GM19463 (cell line): ENCODE results near the gene ARV1.

Source experiments
- ATAC-seq: cut with Tn5 transposase; IDR thresholded peaks from one replicate; pipeline ENCODE4 v1.9.1; 2021; ENCODE audit warnings: mild to moderate bottlenecking, moderate library complexity; ENCODE audit not compliant: unreplicated experiment

Gene ARV1

DNA sequence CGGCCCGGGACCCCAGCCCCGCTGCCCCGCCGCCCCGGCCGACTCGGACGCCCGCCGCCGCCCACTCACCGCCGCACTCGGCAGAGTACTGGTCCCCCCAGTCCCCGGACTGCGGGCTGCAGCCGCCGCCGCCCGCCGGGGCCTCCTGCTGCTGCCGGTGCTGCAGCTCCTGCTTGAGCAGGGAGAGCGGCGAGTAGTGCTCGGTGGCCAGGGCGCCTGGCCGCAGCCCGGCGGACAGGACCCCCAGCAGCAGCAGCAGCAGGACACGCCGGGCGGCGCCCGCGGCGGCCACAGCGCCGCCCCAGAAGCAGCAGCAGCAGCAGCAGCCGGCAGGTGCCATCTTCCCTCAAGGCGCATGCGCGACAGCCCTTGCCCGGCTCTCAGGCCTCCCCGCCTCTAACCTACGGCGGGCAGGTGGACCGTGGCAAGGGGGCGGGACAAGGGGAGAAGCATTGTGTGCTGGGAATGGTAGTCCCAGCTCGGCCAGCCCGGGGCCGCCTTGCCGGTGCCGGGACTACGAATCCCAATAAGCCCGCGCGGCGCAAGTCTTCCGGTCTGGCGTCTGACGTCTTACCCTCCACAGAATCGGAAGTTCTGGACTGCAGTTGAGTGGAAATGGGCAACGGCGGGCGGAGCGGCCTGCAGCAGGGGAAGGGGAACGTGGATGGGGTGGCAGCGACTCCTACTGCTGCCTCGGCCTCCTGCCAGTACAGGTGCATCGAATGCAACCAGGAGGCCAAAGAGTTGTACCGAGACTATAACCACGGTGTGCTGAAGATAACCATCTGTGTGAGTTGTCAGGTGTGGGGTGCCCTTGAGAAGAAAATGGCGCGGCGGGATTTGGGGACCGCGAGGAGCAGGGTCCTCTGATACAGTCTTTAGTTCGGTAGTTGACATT lies at the start of gene ARV1, which contains the start of gene TTC13:
Gene ARV1, plus strand, starts transcription at position 604 of the 898 bp plus-strand sequence. Its CDS starts 12 bp downstream, at position 616.
Gene TTC13, minus strand, starts transcription at position 371 of the 898 bp plus-strand sequence. Its CDS starts 31 bp downstream, at position 340.
- peak; percentile 90 for ATAC-seq

DNA sequence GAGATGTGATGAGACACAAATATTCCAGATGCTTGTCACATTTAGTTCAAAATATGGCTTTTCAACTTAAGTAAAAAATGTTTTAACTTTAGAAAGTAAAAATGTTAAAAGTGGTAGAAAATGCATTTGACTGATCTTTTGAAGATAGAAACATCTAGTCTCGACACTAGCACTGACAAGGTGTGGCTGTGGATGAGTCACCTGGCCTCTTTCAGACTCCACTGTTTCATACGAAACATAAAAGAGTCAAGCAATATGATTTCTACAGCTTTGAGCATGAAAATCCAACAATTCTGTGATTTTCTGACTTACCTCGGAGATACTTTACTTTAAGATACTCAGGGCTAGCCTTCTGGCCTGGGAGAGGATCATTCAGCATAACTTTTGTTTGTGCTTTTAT lies 47.9 kb upstream of the ARV1 start:
- no peak for ATAC-seq

DNA sequence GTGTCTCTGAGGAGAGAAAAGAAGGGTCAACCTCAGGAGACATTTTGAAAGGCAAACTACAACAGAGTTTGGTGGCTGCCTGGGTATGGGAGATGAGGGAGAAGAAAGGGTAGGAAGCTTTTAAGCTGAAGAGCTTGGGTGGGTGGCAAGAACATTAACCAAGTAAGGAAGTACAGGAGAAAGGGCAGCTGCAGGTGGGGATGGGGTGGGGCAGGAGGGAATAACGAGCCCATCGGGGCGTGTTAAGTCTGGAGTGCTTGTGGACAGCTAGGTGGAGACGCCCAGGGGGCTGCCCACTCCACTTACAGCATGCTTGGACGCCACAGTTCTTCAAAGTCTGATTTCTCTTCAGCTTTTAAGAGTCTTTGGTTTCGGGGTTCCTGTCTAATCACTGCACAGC lies 43.0 kb upstream of the ARV1 start:
- no peak for ATAC-seq

GRCh38 chr1:230936475-230936874 lies 42.4 kb upstream of the ARV1 start:
- ATAC-seq, result no peak

DNA sequence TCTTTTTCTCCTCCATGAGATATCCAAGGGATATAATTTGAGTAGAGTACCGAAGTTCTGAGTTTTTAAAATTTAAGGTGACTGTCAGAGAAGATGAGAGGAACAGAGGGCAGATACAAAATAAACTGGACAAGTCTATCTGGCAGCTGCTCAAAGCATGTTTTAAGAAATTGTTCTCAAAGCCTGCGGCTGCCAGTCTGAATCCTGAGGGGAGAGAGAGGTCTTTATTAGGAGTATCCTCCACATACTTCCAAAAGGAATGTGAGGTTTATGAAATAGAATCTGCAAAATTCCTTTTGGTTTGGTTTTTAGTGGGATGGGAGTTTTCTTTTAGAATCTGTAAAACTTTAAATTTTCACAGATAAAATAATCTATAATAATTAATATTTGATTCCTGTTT lies 41.5 kb upstream of the ARV1 start:
- no peak for ATAC-seq

DNA sequence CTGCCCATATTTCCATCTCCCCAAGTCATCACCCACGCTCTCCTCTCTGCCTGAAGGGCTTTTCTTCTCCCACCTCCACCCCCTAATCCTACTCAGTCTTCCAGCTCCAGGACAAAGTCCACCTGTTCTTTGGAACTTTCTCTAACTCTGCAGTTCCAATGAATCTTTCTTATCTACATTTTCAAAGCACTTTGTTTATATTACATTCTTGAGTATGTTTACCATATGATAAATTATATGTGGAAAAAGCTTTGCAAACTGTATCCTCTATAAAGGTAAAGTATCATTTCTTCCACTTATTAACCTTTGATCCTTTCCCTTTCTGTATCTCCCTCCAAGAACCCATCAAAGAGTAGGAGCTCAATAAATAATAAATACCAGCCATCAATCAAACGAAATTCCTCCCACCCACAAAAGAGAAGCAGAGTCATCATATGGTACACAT lies 39.9 kb upstream of the ARV1 start:
- ATAC-seq, result no peak

GRCh38 chr1:230939806-230940489 lies 38.9 kb upstream of the ARV1 start:
- no peak for ATAC-seq

- no peak for ATAC-seq
Measured at GRCh38 chr1:230940848-230941247, 38.0 kb upstream of the ARV1 start.

DNA sequence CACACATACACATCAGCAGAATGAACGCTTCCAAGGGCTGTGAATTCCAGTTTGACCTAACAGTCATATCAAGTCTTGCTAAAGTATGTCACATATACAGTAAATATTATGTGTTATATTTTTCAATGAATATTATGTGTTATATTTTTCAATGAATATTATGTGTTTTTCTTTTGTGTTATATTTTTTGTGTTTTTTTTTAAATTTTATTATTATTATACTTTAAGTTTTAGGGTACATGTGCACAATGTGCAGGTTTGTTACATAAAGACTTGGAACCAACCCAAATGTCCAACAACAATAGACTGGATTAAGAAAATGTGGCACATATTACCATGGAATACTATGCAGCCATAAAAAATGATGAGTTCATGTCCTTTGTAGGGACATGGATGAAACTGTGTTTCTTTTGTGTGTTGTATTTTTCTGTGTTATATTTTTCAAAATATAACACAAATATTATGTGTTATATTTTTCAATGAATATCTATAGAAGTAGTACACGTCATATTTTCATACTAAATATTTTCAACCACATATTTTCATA lies 35.8 kb upstream of the ARV1 start:
- ATAC-seq, result no peak

DNA sequence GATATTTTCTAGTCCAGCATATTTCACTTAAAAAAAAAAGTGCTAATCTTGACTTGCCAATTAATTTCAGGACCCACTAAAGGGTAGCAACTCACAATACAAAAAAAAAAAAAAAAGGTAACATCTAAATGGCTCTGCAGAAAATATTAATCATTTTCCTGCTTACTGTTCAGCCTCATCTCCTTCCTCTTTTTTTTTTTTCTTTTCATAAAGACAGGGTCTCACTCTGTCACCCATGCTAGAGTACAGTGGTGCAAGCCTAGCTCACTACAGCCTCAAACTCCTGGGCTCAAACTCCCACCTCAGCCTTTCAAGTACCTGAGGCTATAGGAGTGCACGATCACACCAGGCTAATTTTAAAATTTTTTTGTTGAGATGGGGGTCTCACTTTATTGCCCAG lies 30.6 kb upstream of the ARV1 start:
- no peak for ATAC-seq

- ATAC-seq, result no peak
Measured at GRCh38 chr1:230948903-230949302, 30.0 kb upstream of the ARV1 start.

DNA sequence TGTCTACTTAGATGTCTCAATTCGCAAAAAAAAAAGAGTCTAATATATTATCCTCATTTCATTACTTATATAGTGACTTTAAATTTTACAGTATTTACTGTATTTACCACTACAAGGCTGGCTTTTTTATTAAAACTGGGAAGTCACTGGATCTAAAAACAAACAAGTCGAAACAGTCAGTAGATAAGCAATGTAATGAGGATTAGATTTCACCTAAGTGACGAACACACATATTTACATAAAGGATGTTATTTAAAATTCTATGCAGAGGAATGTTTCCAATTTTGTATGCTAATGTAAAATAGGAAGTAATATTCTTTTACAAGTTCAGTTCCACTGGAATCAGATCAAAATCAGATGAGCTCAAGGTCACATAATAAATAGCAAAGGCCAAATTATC lies 28.5 kb upstream of the ARV1 start:
- no peak for ATAC-seq

- ATAC-seq, result peak; percentile 74
Measured at GRCh38 chr1:230957580-230957989, 21.3 kb upstream of the ARV1 start.

GRCh38 chr1:230958370-230958769 lies 20.5 kb upstream of the ARV1 start:
- no peak for ATAC-seq

DNA sequence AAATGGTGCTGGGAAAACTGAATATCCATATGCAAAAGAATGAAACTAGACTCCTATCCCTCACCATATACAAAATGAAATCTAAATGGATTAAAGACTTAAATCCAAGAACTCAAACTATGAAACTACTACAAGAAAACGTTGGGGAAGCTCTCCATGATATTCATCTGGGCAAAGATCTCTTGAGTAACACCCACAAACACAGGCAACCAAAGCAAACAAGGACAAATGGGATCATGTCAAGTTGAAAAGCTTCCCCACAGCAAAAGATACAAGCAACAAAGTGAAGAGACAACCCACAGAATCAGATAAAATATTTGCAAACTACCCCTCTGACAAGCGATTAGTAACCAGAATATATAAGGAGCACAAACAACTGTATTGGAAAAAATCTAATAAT lies 14.0 kb upstream of the ARV1 start:
- no peak for ATAC-seq

- no peak for ATAC-seq
Measured at GRCh38 chr1:230965535-230965934, 13.4 kb upstream of the ARV1 start.

DNA sequence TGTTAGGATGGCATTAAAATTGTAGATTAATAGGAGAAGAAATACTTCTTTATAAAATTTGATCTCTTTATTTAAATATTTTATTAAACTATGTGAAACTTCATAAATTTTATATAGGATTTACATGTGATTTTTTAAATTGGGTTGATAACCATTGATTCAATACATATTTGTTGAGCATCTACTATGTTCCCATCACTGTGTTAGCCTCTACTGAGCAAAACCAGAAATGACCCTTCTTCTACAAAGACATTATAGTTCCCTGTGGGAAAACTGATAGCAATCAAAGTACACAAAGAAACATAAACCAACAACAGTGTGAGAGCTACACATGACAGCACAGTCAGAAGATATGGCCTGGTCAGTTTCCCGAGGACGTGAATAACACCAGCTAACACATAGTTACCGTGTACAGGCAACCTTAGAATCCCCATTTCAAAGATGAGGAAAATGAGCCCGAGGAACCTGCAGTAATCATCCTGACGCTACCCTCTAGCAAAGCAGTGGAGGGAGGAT lies 12.5 kb upstream of the ARV1 start:
- no peak for ATAC-seq

GRCh38 chr1:230970432-230970831 lies 8.5 kb upstream of the ARV1 start:
- no peak for ATAC-seq

- ATAC-seq, result no peak
Measured at GRCh38 chr1:230971771-230972170, 7.1 kb upstream of the ARV1 start.

DNA sequence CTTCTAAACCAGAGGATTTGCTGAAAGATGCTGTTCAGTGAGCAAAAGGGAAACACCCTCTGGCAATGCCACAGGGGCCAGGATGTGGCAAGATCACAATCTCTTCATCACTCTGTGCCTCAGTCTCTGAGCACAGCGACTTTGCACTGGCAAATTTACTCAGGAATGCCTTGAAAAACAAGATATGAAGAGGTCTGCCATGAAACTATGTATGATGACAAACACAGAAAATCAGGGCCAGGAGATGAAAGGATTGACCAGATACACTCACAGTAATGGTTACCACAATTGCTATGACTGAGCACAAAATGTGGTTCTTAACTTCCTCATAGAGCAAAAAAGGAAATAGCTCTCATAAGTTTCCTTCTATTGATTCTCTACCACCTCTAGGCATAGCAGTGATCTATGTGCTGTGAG lies 6.0 kb upstream of the ARV1 start:
- peak; percentile 75 for ATAC-seq

GRCh38 chr1:230975636-230976035 lies 3.3 kb upstream of the ARV1 start:
- no peak for ATAC-seq
